NCI-H460 (cell line): Measurements from ENCODE around the gene USP2. TPM values are rescaled to one million over a fixed set of nuclear protein-coding genes. Genes with fewer than 3 reads are reported as not detected.

ENCODE experiments used
- DNase-seq: peaks from one replicate; pipeline ENCODE4 v3.0.0-alpha.2; 2016; ENCODE audit warnings: low read depth; ENCODE audit errors: extremely low read depth
- total RNA-seq: library from RNA; depleted of rRNA; stranded (reverse); fragments of >200 nt; shearing (Covaris generic); gene quantifications from 2 replicates; pipeline ENCODE4 v1.2.3, GENCODE V29; 2014

The USP2 gene
- total RNA-seq, 1 experiment from 2014 or later: 0.27 TPM

DNA sequence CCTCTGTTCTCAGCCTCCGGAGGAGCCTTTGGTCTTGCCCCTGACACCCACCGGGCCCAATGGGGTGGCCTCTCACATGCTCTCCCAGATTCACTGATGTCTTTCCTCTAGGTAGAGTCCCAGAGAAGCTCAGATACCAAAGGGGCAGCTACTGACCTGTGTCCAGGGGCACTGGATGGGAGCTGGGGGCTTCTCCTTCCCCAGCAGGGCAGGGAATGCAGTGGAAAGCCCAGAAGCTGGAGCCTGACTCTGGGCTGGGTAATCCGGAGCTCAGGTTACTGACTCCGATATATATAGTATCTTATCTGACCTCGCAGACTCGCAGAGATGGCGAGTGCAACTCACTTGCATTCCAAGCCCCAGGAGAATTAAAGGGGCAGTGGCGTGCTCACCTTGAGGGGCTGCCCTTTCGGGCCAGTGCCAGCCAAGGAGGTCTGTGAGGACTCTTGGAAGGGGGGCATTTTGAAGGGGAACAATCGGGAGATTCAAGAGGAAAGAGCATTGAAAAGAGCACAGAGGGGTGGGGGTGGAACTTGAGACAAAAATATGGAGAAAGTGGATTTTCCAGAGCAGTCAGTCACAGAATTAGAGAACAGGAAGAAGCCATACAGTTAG lies 2.5 kb downstream of the USP2 start:
- DNase-seq: no peak

DNA sequence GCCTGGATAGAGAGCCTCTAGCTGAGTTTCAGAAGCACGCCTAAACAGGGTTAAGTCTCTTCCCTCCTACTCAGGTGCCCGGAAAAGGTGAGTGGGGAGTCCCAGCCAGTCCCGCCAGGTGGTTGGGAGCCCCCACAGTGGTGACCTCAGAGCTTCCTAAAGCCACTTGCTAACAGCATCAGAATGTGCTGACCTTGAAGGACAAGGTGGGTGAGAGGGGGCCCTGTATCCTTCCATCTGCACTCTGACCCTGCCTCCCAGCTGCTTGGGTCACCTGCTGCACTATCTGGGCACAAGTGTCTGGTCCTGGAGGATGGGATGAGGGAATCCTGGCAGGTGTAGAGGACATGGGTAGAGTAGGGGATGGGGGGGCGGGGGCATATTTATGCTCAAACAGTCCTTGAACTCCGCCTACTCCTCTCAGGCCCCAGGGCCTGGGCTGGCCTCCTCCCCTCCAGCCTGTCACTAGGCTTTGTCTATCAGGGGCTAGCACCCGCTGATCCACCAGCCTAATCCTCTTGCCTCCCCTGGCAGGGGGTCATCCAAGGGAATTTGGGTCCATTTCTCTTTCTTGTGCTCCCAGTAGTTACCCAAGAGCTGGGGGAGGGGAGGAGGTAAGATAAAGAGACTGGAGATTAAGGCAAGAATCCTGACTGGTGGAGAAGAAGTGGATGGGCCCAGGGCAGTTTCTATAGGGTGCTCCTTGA lies 3.4 kb downstream of the USP2 start:
- no peak for DNase-seq

DNA sequence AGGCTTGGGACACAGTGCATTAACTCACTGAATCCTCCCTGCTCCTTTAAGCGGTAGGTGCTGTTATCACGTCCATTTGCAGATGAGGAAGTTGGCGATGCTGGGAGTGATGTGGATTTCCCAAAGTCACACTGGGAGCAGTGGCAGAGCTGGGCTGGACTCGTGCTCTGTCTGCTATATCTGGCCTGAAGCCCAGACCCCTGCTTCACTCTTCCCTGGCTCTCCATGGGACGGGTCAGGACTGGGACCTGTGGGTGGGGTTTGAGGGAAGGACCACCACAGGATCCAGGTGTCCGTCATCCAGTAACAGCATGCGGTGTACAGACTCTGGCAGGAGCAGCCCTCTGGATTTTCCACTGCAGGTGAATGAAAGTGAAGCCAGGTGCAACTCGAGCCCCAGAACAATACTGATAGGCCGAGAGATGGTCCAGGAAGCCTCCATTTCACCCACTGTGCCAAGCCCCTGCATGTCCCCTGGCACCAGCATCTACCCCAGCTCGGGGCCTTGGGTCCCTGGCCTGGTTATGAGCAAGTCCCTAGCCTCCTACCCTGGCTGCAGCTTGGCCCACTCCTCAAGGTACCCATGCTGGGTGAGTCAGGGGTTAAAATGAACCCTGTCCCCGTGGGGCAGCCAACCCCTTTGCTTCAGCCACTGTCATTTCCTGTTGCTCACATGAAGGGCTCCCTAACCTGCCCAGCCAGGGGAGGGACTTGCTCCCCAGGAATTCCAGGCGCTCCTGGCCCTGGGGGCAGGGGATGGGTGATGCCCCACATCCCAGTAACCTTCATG lies 4.2 kb downstream of the USP2 start:
- no peak for DNase-seq

DNA sequence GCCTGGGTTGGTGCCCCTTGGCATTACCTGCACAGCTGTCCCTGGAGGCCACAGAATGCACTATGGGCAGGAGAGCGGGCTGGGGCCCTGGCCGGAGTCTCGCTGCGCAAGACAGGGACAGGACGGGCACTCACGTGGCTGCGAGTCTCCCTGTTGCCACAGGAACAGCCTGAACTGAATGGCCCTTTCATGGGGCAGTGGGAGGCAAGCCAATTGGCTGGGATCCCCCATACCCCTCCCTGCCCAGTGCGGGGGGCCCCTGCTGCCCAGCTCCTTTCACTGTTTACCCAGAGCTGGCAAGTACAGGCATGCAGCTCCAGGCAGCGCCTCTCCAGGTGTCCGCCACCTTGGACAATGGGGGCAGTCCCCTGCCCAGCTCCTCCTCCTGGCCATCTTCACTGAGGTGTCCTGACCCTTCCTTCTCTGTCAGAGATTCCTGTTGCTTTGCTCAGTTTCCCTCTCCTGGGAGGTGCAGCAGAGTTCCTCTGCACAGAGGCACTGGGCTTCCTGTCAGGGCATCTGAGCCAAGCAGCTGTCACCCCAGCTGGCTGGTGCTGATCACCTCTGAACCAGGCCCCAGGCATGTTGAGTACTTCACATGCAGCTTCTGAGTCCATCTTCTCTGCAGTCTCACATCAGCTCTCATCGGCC lies 5.2 kb downstream of the USP2 start:
- no peak for DNase-seq

DNA sequence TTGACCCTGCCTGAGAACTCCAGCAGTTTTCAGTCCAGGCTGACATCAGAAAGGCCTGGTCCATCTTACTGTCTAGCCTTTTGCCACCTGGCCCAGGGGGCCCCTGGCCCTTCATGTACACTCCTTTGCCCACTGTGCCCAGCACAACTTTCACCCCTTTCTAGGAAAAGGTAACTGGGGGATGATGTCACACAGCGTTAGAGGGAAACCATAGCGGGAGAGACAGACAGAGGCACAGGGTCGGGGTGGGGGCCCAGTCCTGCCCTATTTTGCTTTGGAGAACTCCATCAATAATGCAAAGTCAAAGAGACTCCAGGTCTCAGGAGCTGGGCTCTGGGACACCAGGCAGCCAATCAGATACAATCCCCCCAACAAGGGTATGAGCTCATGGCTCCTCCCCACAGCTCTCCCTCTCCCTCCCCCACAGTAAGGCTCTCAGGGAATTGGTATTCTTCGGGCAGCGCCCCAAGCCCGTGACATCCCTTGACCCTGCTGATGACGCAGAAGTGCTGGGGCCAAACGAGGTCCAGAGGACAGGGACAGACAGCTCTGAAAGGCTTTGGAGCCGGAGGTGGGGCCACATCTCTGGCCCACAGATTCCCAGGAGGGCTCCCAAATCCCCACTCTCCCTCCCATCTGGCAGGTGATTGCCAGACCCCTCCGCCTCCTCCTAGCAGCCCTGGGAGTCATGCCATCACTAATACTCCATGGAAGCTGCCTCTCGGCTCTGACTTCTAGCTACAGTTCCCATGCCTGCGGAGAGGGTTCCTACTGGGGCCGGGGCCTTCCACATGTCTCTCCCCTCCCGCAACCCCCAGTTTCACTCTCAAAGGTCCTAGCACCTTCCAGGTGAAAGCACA lies 5.9 kb downstream of the USP2 start:
- DNase-seq: no peak

DNA sequence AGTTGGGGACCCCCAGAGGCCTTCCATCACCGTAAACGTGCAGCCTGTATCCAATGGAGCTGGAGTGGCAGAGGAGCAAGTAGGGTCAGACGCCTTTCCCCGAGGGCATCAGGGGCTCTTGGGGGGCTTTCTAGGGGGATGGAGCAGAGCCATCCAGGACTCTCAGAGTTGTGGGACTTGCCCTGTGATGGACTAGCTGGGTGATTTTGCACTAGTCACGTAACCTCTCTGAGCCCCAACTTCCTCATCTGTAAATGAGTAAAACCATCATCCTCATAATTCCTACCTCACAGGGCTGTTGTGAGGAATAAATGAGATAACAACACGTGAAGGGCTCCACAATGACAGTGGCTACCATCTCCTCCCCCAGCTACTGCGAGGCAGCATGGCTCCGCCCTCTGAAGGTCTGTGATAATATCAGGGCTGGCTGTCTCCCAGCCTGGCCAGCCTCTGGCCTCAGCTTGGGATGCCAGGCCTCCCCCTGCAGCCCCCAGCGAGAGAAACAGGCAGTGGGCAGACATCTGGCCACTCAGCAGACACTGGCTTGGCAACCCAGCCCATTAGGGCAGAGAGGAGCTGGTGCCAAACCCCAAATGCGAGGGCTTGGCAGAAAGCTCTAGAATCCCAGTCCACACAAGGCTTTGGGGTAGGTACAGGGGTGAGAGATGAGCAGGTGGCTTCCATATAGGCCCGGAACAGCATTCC lies 6.7 kb downstream of the USP2 start:
- DNase-seq: no peak

DNA sequence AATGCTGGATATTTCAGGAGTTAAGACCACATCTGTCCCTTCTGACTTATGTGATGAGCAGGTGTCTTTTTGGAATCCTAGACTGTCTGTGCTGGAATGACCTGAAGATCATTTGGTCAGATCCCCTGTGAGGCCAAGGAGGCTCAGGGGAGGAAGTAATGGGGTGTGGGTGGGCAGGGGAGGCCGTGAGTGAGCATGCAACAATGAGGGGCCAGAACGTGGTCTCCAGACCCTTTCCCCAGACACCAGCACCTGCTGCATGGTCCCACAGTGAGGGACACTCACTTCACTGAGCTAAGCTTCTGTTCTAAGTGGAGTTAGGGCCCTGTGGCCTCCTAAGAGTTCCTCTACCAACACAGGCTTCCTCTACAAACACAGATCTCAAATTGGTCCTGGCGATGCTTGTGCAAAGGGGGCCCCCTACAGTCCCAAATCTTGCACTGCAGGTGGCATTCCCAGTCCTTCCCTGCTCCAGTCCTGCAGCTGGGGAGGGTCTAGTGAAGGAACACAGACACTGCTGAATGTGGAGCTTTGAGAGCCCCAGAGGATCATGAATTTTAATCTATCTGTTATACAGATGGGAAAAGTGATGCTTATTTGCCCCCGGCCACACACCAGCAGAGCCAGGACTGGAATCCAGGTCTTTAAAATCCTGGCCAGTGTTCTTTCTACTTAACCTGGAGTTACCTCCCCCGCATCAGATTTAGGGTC lies 7.4 kb downstream of the USP2 start:
- peak; percentile 62 for DNase-seq

DNA sequence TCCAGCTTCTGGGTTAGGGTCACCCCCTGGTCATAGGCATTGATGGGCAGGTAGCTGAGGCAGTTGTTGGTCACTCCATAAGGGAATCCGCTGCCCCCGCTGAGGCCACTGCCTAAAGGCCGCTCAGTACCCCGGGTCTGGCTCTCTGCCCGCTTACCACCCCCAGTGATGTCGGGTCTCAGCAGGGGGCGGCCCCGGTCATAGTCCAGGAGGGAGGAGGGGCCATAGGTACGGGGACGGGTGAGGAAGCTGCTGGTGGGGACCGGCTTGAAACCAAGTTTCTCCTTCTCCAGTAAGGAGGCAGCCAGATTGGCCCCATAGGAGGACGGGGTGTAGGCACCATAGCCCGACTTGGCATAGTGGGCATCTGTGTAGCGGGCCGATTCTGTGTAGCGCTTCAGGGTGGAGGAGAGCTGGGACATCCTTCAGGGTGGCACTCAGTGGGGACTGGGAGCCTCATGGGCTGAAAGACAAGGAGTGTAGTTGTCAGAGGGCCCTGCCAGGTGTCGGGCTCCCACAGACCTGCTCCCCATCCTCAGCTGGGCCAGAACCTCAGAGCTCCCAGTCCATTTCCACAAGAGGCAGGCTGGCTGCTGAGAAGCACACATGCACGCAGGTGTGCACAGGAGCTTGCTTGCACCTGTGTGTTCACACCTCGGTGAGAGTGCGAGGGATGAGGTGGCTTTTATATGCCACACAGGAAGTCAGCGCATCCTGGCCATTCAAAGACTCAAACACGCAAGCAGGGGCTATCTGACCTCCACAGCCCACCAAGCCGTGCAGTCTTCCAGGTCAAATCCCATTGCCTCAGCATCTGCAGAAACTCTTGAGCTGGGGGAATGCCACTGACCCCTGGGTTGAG lies 8.2 kb downstream of the USP2 start:
- DNase-seq: no peak

DNA sequence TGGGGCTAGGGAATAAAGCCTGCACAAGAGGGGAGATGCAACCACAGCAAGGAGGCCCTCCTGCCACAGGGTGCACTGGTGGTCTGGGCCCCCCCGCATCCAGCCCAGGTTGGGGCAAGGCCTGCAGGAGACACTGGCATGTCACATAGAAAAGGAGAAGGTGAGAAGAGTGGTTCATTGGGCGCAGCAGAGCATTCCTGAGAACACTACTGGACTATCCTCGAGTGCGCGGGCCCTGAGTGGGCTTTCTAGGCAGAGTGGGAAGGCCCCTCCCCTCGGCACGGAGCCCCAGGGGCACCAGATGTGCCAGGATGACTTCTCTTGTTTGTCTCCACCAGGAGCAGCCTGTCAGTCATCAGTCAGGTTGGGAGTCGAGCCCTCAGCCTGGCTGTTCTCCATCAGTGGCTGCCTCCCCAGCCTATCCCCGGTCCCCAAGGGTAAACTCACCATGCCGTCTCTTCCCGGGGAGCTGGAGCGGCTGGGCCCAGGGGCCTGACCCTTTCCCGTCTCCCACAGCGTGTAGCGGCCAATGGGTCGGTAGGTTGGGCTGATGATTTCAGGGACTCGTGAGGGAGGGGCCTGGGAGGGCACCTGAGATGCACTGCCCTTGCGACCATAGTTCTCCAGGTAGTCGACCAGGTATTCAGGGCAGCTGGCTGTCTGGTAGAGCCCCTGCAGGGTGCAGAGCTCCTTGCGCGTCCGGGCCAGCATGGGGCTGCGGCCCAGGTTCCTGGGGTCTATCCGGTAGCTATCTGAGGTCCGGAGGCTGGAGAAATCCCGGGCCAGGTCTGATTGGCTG lies 9.0 kb downstream of the USP2 start:
- no peak for DNase-seq

DNA sequence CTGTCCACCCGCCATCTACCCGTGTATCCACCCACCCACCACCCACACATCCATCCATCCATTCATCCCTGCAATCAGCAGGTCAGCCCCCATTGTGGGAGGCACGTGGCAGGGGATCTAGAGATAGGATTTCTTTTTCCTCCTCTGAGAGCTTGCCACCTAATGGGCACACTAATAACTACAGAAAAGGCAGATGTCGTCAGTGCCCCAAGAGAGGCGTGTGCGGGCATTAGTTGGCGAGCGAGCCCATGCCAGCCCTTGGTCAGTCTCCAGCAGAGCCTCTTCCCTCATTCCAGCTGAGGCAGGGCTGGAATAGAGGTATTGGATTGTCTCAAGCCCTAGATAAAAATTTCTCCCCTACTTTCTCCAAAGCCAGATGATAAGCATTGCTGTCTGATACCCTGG lies 9.7 kb downstream of the USP2 start:
- peak; percentile 29 for DNase-seq

DNA sequence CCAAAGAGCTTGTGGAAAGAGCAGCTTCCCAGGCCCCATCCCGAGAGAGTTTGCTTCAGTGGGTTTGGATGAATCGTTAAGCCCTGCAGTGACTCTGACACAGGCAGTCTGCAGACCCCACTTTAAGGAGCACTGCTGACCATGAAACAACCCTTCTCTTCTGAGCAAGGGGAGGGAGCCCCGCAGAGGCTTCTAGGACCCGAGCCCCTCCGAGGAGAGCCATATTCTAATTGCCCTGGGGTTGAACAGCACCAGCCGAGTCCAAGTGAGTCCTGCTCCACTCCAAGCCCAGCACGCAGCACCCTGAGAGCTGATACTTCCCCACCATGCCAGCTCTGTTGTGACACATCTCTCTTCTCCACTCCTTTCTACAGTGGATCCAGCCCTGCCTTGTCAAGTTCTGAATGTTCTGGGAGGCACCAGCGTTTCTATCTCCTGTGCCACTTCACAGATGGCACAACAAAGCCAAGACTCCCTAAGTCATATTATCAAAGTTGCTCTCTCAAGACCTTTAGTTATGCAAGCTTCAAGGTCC lies 10.4 kb downstream of the USP2 start:
- no peak for DNase-seq

DNA sequence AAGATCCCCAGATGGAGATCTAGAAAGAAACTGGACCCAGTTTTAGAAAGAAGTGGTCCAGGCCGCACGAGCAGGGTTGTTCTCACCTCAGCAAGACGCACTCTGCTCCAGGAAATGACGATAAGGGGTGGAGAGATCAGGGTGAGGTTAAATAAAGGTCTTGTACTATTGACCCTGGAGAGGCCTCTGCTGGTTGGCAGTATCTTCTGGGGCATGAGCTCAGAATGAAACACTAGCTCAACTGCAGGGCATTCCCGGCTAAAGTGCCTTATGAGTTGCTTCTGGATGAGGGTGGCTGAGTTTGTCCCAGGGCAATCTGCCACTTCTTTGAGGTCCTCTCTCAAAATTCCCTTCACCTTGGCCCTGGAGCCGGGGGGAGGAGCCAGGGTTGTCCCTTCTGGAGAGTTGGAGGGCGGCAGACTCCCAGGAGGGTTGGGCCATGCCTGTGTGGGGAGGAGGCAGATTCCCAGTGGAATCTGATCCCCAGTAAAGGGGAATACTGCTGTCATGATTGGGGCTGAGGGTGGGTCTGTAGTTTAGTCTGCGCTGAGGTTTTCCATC lies 10.9 kb downstream of the USP2 start:
- no peak for DNase-seq

DNA sequence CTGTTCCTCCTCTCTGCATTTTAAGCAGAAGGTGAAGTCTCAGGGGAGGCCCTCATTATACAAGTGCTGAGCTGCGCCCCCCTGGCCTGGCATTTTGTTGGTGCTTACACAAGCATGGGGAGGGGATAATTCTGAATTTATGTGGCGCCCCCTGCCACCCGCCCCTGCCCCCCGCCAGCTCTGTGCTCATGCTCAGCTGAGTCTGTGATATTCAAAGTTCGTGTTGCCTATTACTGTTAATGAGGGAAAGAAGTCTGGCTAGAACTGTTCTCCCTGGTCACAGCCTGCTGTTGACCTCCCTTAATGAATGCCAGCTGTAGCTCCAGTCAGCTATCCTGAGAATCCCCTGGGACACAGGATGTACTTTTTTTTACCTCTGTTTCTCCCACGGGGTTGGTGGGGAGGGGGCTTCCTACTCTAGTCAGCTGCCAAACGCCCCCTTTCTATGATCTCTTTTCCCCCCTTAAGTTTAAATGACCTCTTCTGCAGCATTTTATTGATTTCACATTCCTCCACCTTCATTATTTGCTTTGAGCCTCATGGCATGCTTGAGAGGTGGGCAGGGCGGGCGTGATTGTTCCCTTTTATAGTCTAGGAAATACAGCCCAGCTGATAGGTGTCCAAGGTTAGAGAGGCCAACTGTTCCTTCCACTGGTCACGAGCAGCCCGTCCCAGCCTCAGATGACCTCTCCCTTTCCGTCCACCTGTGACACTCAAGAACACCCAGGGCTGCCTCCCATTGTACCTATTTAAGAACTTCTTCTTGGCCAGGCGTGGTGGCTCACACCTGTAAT lies 12.2 kb downstream of the USP2 start:
- no peak for DNase-seq

DNA sequence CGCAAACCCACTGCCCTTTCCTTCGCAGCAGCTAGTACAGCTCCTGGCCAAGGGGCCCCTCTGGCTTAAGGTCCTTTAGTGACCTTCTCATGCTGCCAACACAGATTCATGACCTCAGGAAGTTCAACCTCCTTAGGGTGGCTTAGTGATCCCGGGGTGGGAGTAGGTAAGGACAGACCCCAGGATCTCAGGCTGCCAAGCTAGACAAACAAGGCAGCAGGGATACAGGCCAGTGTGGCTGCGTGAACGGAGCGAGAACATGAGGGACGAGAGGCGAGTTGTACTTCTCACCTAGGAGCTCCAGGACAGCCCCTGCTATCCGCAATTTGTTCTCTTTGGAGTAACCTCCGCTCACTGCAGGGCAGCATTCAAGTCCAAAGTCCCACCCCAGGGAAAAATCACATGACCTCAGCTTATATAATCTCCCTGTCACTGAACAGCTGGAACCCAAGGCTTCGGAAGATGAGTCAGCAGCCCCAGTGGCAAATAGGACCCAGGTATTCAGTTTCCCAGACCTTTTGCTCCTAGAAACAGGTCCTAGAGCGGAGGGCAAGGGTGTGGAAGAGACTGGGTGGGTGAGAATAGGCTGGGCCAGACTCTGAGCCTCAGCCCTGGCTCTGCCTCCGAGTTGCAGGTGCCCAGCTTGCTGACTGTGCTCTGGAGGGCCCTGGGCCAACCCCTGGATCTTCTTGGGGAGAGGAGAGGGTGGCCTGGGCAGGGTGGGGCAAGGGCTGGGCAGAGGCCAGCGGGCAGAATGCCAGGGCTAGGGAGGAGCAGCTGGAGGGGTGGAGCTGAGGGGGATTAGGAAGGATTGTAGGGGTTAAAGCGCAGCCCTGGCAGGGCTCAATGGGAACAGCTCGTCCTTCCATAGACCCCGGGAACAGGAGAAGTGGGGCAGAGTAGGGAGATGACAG lies 13.1 kb downstream of the USP2 start:
- DNase-seq: no peak

DNA sequence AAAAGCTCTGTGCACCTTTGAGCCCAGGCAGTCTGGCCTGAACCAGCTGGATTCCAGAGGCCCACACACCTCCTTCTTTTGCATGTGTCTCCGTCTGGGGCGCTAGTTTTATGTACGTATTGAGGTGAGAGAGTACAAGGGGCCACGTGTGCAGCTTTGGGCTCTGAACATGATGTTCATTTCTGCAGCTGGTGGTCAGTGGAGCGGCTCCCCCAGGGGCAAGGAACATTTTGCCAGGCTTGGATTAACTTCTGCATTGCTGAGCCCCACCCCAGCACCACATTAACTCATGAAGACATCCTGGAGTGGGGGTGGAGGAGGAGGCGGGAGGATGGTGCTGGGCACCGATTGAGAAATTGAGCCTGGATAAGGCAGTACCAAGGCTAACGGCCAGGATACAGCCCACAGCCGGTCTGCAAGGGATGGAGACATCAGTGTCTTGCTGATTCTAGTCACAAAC lies 13.8 kb downstream of the USP2 start:
- no peak for DNase-seq
